Activated CD4-positive, alpha-beta T cell treated with anti-CD3 and anti-CD28 coated beads, Interleukin-2, Interleukin-6, amounts not matched to agents 100 ng/mL and 50 ng/mL, durations not matched to agents 16 hours and 8 hours (primary cell): Measurements from ENCODE around the gene WDR3.

Source experiments
- DNase-seq: peaks from one replicate; pipeline ENCODE4 v3.0.0-alpha.2; 2020

Gene WDR3

DNA sequence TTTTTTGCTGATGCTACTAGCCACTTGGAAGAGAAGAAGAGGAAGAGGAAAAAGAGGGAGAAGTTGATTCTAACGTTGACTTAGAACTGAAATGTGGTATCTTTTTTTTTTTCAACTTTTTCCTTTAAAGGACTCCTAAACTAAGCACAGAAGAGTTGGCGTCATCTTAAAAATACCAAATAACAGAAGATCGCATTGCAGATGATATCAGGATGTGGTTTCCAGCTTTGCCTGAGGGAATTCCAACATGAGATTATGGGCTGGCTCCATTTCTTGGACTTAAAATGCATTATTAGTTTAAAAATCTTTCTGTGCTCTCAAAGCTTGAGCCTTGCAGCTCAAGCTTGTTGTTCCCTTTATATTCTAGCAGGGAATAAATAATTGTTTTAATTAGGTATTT lies 29.8 kb downstream of the WDR3 start:
- DNase-seq = no peak

DNA sequence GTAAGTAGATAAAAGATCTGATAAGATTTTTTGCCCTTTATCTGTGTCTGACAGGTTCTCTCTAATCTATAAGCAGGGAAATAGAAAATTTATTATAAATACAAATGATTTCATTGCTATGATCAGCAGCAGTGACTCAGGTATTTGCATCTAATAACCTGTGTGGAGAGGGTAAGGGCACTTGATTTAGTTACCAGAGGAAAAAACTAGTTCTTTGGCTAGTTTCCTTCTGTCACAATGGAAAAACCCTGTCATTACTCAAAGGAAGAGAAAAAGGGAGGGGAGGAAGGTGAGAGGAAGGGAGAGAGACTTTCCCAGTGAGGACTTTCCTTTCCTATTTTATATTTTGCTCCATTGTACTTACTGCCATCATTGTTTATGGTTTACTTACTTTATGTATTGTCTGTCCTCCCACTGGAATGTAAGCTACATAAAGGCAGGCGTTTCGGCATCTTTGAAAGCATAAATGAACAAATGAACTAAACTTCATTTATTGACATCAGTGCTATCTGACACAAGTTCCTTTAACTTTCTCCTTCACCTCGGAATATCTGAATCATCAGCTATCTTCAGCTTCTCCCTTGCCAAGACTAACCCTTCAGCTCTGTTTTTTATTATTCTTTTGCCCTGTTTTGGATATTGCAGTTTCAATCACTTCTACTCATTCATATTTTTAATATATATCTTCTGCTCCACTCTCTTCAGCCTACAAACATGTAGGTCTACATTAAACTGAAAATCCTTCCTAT lies 34.9 kb downstream of the WDR3 start:
- no peak for DNase-seq

DNA sequence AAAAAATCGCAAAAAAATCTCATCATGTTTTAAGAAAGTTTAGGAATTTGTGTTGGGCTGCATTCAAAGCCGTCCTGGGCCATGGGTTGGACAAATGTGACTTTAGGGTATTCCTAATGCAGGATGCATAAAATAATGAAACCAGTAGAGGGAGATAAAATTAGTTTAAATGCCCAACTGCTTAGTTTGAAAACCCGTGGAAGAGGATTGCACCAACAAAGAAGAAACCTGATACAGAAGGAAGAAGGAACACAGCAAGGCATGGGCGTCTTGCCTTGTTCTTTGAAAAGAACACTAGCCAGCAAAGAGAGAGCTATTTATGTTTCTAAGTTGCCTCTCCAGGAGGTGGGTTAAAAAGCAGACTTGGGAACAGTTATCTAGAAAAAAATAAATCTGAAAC lies 37.9 kb downstream of the WDR3 start:
- DNase-seq = no peak

DNA sequence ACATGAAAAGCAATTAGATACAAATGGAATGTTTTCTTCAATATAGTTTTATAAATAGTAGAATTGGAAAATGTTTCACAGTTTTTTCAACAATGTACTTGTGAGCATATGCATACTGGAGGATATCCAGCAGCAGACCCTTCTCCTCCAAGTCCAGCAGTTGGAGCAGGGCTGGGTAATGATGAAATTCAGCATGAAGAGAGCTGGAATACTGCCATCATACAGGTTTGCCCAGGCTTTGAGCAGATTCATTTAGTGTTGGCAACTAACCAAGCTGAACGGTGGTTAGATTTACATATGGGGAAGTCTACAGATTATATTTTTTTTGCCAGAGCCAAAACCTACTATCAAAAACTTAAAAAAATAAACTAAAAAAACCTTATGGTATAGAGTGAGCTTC lies 38.3 kb downstream of the WDR3 start:
- no peak for DNase-seq

DNA sequence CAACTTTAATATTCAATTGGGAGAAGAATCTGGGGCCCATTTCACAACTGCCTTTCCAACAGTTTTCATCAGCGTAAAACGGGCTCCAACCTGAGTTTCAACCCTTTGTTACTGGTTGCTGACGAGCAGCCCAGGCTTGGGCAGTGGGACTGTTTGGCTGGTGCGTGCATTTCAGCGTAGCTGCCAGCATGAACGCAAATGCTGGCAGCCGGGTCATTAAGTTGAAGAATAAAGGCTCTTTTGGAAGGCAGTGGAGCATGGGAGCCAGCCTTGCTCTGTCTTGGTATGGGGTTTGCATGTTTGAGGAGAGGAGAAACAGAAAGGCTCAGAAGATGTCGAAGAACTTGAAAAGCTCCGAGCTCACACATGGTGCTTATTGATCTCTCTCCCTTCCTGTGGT lies 40.7 kb downstream of the WDR3 start:
- DNase-seq = no peak

DNA sequence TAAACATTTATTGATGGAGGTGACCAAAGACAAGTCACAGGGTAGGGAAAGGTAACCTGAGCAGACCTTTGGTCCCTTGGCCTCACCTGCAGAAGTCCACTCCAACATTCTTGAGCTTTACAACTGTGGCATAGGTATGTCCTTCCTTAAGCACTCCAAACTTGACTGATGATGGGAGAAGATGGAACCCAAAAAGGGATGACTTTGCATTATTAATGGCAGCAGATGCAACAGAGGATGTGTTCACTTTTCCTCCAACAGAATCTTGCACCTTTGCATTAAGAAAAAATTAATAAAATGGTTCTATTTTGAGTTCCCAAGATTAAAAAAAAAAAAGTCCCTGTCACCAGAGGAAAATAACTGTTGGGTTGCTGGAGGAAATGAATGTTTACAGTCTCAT lies 42.2 kb downstream of the WDR3 start:
- DNase-seq = no peak

DNA sequence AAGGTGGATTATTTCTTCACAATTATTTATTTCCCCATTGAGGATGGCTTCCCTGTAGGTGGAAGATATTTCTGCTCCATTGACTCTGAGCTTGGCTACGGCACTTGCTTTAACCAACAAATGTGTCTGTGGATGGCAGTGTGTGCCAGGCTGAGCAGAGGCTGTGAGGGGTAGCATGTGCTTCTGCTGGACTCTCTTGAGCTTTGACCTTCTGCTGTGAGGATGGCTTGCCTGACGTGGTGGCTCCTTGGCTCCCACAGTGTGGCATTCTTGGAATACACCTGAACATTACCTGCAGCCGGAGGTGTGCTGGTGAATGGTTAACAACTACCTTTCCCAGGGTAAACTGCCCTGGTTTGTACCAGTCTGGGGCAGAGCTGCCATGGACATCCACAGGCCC lies 46.8 kb downstream of the WDR3 start:
- DNase-seq = no peak

DNA sequence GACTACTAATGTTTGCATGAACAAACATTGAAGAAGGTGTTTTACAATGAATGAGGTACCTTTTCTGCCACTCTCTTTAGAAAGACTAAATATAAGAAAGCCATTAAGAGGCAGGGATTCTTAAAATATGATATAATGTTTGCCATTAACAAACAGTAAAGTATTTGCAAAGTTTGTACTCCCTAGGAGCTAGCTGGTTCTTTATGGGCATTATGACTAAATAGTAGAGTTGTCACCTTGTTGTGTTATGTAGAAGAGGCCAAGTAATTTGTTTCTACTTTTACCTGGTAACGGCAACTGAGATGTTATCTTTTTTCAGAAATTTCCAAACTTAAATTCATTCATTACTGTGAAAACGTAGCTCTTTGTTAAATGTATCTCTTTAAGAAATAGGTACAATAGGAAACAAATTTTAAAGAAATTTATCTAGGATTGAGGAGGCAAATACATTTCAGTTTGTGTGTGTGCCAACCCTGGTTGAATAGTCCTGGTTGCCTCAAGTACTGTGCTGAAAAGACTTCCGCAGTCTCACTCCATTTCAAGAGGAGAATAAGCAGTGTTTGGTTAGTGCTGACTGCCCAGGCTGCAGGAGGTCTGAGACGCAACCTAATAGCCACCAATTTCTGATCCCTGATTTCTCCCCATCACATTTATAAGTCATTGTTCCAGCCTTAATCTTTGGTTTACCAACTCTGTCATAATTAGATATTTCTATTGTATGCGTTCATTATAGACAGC lies 52.1 kb downstream of the WDR3 start:
- DNase-seq = no peak

DNA sequence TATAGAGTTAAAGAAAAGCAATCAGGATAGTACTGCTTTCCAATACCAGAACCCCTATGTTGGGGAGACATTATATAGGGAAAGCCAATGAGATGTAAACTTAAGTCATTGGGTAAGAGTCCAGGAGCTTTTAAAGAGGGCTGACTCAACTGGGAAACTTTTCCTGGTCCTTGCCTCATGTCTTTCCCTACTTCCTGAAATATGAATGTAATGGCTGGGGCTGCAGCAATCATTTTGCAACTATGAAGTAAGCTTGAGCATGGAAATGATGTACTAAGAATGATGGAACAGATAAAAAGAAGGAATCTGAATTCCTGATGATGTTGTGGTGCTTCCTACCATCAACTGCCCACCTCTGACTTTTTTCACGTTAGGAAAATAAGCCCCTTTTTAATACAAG lies 55.7 kb downstream of the WDR3 start:
- no peak for DNase-seq

DNA sequence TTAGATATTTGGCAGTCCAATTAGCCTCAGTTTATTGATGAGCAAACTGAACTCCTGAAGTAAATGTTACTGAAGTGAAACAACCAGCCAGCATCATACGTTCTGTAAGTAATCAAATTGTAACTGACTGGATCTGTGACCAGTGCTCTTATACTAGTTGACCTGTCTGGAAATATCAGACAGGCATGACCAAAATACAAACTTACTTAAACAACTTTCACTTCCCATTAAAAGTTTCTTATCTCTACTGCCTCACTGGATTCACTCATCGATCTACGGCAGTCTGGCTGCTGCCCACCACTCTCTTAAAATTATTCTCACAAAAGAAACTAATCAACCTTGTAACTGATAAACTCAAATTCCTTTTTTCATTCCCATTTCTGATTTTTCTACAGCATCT lies 56.4 kb downstream of the WDR3 start:
- DNase-seq = no peak

DNA sequence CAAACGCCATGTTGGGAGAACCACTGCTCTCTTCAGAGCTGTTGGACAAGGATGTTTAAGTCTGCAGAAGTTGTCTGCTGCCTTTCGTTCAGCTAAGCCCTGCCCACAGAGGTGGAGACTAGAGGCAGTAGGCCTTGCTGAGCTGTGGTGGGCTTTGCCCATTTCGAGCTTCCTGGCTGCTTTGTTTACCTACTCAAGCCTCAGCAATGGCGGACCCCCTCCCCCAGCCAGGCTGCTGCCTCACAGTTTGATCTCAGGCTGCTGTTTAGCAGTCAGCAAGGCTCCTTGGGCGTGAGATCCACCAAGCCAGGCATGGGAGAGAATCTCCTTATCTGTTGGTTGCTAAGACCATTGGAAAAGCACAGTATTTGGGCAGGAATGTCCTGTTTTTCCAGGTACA lies 74.8 kb downstream of the WDR3 start:
- no peak for DNase-seq

DNA sequence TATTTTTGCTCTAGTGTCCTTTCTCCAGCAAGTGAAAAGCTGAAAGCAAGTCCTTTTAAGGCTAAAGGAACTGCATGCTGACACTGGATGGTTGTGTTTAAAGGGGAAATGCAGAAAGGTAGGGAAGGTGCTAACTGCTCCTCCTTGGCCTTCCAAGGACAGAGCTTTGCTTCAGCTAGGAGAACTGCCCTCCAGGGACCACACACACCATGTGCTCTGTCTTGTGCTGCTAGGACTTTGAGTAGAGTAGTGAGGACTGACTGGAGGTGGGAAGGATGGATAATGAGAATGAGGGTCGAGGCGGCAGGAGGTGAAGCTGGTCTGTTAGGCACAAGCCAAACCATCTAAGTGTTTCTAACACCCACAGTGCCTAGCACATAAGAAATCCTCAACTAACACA lies 77.9 kb downstream of the WDR3 start:
- no peak for DNase-seq

DNA sequence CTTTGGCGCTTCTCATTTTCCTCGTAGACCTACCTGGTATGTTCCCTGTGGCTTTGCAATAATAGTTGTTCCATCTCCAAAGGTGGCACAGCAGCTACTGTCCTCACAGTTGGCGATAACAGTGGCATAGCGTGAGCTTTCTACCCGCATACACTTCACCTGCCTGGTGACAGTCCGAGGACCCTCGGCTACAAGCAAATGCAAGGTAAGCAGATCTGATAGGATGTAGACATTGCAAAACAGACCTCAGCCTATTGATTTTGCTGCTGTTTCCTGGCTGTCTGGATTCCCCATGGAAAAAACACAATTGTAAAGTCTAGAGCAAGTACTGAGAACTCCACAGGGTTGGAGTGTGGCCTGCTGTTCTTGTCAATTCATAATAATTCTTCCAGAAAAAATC lies 78.5 kb downstream of the WDR3 start:
- DNase-seq = no peak

DNA sequence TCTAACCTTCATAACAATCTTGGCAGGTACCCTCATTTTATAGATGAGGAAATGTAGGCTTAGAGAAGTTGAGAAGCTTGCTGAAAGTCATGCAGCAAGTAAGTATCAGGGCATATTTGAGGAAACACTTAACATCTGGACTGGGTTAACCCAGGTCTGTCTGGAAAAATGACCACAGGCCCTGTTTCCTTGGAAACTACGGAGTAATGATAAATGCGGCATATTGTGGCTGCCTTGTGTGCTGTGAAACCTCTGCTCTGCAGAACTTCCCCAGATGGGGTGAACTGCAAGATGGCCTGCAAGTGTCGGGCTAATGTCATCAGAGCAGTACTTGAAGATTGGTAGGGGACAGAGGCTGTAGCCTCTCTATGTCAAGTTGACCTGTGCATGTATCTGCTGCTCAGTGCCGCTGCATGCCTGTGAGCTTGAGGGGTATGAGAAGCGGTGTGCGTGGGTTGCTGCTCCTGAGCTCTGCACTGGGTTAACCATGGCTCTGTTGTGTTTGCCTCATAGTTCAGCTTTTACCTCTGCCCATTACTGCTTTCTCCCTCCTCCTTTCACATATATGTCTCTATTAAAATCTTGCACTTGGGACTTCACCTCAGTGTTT lies 83.1 kb downstream of the WDR3 start:
- DNase-seq = no peak

DNA sequence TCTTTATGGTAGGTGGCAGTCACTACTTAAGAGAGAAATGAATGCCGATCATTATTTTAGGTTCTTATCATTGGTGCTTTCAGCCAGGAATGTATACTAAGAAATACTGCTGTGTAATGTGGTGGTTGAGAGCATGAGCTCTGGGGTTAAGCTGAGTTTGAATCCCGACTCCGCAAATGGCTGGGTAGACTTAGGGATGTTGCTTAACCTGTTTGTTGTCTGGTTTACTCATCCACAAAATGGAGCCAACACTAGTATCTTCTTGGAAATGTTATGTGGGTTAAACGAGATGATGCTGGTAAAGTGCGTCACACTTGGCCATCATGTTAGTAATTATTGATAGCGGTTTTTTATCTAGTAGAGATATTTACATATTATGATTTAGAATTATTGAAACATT lies 83.8 kb downstream of the WDR3 start:
- no peak for DNase-seq

DNA sequence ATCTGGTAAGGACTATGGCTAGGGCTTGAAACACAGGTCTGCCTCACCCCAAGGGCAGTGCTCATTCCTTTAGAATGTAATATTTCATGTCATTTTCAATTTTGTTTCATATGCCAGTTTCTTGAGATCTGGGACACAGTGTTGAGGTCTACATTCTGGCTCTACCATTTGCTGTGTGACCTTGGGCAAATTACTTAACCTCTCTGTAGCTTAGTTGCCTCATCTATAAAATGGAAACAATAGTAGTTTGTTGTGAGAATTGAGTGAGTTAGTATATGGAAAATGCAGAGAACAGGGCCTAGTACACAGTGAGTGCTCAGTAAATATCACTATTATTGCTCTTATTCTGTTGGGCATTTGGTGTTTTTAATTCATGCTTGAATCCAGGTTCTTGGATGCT lies 84.4 kb downstream of the WDR3 start:
- no peak for DNase-seq
